Measurements from ENCODE around the gene MIAT.

MIAT gene

GRCh38 chr22:26615149-26615548 is 42.2 kb upstream of the MIAT start:
- TF ChIP-seq, protein P1, sequence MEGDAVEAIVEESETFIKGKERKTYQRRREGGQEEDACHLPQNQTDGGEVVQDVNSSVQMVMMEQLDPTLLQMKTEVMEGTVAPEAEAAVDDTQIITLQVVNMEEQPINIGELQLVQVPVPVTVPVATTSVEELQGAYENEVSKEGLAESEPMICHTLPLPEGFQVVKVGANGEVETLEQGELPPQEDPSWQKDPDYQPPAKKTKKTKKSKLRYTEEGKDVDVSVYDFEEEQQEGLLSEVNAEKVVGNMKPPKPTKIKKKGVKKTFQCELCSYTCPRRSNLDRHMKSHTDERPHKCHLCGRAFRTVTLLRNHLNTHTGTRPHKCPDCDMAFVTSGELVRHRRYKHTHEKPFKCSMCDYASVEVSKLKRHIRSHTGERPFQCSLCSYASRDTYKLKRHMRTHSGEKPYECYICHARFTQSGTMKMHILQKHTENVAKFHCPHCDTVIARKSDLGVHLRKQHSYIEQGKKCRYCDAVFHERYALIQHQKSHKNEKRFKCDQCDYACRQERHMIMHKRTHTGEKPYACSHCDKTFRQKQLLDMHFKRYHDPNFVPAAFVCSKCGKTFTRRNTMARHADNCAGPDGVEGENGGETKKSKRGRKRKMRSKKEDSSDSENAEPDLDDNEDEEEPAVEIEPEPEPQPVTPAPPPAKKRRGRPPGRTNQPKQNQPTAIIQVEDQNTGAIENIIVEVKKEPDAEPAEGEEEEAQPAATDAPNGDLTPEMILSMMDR (IDR thresholded peaks at IDR 0.05): no peak

DNA sequence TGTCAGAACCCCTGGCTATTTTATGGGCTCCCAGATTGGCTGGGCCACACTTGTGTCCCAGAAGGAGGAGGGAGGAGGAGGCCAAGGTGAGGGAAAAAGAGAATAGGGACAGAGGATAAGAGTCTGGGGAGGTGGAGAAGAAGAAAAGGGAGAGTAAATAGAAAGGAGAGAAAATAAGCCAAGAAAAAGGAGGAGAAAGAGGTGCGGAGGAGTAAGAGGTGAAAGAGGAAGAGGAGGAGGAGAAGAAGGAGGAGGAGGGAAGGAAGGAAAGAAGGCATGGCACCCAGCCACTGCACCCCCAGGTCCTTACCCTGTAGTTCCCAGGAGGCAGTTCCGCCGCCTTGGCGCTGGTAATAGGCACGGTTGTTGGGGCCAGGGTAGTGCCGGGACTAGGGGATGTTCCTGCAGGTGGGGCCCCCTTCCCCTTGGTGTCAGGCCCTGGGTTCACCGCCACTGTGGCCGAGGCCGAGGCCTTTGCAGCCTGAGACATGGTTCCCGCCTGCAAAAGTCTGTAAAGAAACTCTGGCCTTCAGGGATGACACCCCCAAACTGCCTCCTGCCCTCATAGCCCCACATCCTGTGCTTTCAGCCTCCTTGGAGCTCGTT is 41.5 kb upstream of the MIAT start:
- TF ChIP-seq, protein P1 (IDR thresholded peaks at IDR 0.05): no peak

DNA sequence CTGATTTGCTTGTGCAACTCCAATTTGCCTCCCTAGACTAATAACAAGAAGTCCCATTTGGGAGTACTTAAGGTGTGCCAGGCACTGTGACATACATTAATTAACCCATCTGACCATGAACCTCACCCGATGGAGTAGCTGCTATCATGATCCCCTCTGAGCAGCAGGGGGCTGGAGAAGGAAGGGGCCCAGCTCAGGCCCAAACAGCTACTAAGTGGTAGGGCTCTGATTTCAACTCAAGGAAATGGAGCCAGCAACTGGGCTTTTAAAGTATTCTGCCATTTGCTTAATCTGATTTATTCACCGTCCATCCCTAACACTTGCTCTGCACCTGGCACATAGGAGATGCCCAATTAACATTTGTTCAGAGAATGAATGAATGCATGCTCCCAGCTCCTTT is 40.7 kb upstream of the MIAT start:
- TF ChIP-seq, protein P1 (IDR thresholded peaks at IDR 0.05): no peak

- TF ChIP-seq, protein P1 (IDR thresholded peaks at IDR 0.05): no peak
Observed at GRCh38 chr22:26617271-26618199, 39.9 kb upstream of the MIAT start, which contains the start of gene CRYBB1. TSS of gene CRYBB1 (minus strand) at chr22:26618027. CDS start at chr22:26616319, 1,708 bp downstream.

DNA sequence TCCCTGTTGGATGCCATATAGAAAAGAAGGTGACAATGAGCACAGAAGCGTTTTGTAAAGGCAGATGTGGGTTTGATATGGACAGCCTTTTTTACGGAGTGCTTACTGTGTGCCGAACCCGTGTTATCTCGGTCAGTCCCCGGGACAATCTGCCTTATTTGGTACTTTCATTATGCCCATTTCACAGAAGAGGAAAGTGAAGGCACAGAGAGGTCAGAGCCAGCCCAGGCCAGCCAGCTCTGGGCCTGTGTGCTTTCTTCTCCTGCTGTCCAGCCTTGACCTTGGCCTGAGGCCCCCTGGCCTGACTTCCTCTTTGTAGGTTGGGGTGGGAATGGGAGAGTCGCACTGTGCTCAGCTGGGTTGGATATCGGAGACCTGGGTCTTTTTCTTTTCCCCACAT is 38.9 kb upstream of the MIAT start:
- TF ChIP-seq, protein P1 (IDR thresholded peaks at IDR 0.05): no peak

- TF ChIP-seq, protein P1 (IDR thresholded peaks at IDR 0.05): no peak
Observed at GRCh38 chr22:26619510-26619909, 37.9 kb upstream of the MIAT start.

DNA sequence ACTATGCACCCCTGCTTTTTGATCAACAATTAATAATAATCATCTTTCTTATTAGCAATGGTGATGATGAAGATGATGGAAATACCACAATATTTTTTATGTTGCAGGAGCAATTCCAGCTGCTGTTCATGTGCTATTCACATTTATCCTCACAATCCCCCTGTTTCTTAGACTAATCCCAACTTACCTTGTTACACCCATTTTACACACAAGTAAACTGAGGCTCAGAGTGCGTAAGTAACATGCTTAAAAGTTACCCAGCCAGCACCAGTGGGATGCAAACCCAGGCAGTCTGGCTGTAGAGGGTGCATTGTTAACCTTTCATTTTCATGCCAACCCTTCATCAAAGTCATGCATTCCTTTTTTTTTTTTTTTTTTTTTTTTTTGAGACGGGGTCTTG is 37.2 kb upstream of the MIAT start:
- TF ChIP-seq, protein P1 (IDR thresholded peaks at IDR 0.05): no peak
